ENCODE results near the gene SLC16A8. TPM values are rescaled to one million over a fixed set of nuclear protein-coding genes. Genes with fewer than 3 reads are reported as not detected.

SLC16A8 gene
- total and polyA plus RNA-seq, 9 of the 15 experiments (the other 6 are each of a cell fraction or from before 2014, with no cell fraction given), result not detected

- peak; percentile 21; the same call in 1 of the 2 replicates for TF ChIP-seq REST (IDR thresholded peaks at IDR 0.05; ENCODE audit: borderline replicate concordance)
- TF ChIP-seq REST (CRISPR knock-in tag; IDR thresholded peaks at IDR 0.05; ENCODE audit: low read depth), result no peak
- peak in 1 of 2 experiments; percentile 84; a peak in 2 of 4 replicates for TF ChIP-seq KDM1A (IDR thresholded peaks at IDR 0.05)
- TF ChIP-seq ZBTB7A (IDR thresholded peaks at IDR 0.05; ENCODE audit: borderline replicate concordance, control insufficient read depth, low read depth, low read length), result peak; percentile 23; the same call in 1 of the 2 replicates
- TF ChIP-seq HMG20A (CRISPR knock-in tag; conservative IDR thresholded peaks at IDR 0.05), result no peak
- TF ChIP-seq MAZ (CRISPR knock-in tag; conservative IDR thresholded peaks at IDR 0.05 in 1 of 2, IDR thresholded peaks at IDR 0.05 in 1 of 2), result peak in 1 of 2 experiments; percentile 24; a peak in 1 of 4 replicates
- peak; percentile 40 for TF ChIP-seq SMC3 (conservative IDR thresholded peaks at IDR 0.05; ENCODE audit: insufficient read depth, low read depth, low read length)
- peak; percentile 84; the same call in 1 of the 2 replicates for TF ChIP-seq STAG1 (CRISPR knock-in tag; IDR thresholded peaks at IDR 0.05; ENCODE audit: borderline replicate concordance)
- TF ChIP-seq DPF2 (IDR thresholded peaks at IDR 0.05), result no peak
- no peak for TF ChIP-seq NELFE (IDR thresholded peaks at IDR 0.05; ENCODE audit: insufficient read depth, insufficient read length)
- TF ChIP-seq VEZF1 (CRISPR knock-in tag; IDR thresholded peaks at IDR 0.05), result peak; percentile 68
- TF ChIP-seq E2F3 (CRISPR knock-in tag; IDR thresholded peaks at IDR 0.05), result no peak
- TF ChIP-seq, protein P1, sequence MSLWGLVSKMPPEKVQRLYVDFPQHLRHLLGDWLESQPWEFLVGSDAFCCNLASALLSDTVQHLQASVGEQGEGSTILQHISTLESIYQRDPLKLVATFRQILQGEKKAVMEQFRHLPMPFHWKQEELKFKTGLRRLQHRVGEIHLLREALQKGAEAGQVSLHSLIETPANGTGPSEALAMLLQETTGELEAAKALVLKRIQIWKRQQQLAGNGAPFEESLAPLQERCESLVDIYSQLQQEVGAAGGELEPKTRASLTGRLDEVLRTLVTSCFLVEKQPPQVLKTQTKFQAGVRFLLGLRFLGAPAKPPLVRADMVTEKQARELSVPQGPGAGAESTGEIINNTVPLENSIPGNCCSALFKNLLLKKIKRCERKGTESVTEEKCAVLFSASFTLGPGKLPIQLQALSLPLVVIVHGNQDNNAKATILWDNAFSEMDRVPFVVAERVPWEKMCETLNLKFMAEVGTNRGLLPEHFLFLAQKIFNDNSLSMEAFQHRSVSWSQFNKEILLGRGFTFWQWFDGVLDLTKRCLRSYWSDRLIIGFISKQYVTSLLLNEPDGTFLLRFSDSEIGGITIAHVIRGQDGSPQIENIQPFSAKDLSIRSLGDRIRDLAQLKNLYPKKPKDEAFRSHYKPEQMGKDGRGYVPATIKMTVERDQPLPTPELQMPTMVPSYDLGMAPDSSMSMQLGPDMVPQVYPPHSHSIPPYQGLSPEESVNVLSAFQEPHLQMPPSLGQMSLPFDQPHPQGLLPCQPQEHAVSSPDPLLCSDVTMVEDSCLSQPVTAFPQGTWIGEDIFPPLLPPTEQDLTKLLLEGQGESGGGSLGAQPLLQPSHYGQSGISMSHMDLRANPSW (CRISPR knock-in tag; IDR thresholded peaks at IDR 0.05), result no peak
Observed at GRCh38 chr22:38069372-38070249, 14.4 kb downstream of the SLC16A8 start (continued).
